DMS53 (cell line): ENCODE results near the gene MGRN1.

Experiments
- DNase-seq: peaks from one replicate; lab custom pipeline; 2025; lab: John Stamatoyannopoulos, UW

The MGRN1 gene

DNA sequence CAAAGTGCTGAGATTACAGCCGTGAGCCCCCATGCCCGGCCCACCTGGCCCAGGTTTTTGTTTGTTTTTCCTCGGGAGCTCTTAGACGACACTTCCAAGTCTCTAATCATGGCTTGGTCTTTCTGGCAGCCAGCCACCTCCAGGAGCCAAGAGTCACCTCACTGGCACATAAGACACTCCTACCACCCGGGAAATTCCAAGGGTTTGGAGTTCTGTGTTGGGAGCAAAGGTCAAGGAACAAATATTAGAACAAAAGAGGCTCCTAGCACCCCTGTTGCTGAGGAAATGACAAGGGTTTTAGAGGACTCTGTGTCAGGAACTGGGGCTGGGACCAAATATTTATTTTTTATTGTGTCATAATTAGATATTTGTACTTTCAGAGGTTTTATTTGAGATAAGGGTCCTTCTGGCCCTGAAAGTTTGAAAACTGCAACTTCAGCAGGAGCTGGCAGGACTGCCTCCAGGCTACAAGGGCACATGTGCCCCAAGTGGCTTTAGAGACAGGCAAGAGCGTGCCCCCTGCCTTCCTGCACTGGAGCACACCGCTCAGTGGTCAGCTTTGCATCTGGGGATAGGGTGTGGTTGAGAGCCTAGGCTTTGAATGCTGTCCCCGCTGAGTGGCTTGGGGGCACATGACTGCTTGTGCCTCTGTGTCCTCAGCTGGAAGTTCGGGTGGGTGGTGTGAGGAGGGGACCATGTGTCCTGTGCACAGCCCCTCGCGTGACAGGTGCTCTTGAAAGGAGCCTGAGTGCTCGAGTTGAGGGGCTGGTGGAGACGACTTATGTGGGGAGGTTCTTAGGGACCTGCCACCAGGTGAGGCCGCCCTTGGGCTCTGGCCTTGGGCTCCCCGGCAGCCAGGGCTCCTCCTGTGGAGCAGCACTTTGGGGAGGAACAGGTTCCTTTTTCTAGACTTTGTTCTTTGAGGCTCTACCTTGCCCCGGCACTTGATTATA, 29.7 kb downstream of the MGRN1 start:
- DNase-seq = no peak

GRCh38 chr16:4654964-4655590, 30.5 kb downstream of the MGRN1 start:
- no peak for DNase-seq

DNA sequence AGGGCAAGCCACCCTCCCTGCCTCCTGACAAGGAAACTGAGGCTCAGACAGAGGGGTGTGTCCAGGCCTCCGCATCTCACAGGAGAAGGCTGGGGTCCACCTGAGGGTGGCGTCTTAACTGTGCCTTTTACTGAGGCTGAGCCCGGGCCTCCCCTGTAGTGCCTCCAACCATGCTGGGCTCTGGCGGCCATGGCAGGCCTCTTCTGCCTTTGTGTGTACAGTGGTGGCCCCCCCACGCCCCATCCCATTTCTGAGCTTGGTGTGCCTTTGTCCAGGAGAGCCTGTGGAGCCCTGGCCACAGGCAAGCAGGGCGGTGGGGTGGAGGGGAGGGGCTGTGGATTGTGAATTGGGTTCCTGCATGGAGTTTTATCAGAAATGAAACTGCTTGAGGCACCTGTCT, 31.2 kb downstream of the MGRN1 start:
- no peak for DNase-seq

DNA sequence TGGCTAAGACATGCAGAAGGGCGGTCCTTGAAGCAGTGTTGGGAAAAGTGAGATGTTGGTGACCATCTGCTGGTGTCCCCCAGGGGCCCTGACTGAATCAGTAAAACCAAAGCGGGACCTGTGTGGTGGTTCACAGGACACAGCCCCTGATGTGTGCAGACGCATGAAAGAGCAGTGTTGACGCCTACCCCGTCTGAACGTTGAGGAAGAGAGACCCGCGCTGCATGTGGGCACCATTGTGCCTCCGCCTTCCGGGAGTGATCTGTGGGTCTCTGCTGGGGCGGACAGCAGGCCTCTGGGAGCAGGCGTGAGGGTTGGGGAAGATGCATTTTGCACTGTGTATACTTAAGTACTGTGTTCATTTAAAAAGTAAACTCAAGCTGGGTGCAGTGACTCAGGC, 31.6 kb downstream of the MGRN1 start:
- no peak for DNase-seq

DNA sequence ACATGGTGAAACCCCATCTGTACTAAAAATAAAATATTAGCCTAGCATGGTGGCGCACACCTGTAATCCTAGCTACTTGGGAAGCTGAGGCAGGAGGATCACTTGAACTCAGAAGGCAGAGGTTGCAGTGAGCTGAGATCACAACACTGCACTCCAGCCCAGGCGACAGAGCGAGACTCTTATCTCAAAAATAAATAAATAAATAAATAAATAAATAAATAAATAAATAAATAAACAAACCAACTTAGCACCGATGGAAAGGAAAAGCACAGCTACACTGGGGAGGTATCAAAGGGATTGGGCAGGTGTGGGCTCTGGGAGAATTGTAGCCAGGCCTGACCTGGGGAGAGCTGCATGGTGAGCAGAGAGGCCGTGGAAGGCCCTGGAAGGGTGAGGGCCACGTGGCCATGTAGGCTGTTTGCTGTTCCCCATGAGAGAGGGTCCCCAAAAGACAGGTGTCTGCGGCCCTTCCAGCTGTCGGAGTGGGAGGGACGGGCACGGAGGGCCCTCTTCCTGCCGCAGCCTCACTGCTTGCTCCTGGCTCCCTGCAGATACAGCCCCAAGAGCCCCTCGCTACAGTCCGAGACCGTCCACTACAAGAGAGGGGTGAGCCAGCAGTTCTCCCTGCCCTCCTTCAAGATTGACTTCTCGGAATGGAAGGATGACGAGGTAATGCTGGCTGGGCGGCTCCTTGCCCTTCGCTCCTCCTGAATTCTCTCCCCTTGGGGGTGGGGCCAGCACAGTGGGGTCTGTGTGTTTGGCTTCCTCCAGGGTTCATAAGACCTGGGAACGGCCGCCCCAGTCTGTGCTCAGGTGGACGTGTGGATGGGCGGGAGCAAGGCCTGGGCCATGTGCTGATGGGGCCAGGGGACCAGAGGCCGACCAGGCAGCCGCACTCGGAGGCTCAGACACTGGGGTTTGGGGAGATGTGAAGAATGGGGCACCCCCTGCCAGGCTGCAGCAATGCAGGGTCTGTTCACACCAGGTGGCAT, 32.4 kb downstream of the MGRN1 start:
- no peak for DNase-seq

- no peak for DNase-seq
These were observed 35.0 kb downstream of the MGRN1 start for GRCh38 chr16:4659363-4660353.

- DNase-seq = peak; percentile 34
These were observed 35.9 kb downstream of the MGRN1 start for GRCh38 chr16:4660454-4661007.

DNA sequence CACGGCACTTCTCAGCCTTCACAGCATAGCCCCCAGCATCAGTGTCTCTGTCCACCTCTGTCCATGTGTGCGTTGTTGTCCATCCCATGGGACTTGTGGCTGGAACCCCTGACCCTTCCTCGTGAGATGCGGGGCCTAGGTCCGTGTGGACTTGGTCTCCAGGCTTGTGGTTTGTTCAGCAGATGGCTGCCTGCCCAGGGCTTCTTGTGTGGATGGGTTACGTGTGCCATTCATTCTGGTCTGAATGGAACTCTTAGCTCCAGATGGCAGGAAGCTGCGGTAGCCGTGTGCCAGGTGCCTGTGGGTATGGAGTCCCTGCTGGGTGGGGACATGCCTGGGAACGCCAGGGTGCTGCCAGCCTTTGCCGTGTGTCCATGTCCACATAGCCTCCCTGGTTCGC, 37.0 kb downstream of the MGRN1 start:
- DNase-seq = no peak

DNA sequence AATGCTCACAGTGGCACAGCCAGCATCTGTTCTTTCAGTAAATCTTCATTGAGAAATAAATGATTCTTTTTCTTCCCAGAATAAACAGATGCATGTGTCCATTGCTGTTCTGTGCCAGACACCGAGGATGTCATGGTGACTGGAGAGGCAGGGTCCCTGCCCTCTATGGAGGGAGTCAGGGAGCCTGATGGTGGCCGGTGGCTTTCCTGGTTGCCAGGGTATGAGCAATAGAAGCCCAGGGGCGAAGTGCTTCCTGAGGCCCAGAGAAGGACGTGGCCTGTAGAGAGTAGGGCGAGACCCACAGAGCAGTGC, 38.8 kb downstream of the MGRN1 start:
- no peak for DNase-seq

GRCh38 chr16:4663777-4664465, 39.3 kb downstream of the MGRN1 start:
- DNase-seq = no peak

DNA sequence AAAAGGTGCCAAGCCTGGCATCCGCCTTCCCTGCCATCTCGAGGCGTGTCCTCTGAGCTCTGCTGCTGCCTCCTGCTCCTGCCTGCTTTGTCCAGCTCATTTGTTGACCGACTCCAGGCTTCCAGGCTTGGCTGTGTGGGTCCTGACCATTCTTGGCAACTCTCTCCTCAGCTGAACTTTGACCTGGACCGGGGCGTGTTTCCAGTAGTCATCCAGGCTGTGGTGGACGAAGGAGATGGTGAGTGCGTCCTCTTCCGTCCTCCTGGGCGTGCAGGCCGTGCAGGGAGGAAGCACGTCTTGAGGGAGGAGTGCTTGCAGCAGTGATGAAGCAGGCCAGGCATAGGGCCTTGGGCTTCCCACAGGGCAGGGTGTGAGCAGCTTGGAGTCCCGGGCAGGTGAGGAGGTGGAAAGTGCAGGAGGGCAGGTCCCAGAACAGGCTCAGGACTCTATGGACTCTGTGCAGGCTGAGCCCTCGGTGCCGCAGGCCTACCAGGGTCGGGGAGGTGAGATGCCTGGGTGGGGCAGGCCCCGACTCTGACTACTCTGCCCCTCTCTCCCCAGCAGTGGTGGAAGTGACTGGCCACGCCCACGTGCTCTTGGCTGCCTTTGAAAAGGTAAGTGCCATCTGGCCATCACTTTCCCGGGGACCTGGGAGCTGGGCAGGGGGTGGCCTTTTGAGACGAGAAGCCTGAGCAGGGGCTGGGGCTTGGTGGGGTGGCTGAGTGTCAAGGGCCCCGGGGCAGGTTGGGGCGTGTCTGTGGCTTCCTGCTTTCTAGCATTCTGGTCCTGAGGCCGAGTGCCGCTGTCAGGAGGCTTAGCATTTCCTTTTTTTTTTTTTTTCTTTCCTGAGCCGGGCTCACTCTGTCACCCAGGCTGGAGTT, 40.2 kb downstream of the MGRN1 start:
- DNase-seq = no peak

DNA sequence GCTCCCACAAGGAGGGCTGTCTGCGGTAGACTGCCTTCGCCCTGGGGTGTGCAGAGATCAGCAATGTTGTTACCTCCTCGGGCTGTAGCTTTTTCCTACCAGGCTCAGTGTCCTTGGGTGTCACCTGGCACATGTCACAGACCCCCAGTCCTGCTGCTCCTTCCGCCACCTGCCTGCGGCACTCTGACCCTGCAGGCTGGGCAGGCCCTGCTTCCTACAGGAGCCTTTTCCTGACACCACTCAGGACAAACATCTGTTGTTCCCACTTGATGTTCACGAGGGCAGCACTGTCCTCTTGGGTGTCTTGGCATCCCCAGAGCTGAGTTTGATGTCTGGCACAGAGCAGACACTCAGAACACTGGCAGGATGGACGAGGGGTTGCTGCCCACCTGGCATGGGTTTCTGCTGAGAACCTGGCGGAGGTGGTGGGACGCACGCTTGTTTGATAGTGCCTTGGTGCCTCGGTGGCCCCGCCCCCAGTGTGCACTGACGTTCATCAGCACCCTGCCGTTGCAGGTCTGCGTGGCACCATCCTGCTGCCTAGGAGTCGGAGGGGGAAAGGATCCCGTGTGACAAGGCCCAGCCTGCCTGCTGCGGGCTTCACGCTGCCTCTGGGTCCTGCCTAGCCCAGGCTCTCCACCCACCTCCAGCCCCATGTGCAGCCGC, 42.0 kb downstream of the MGRN1 start:
- DNase-seq = no peak

DNA sequence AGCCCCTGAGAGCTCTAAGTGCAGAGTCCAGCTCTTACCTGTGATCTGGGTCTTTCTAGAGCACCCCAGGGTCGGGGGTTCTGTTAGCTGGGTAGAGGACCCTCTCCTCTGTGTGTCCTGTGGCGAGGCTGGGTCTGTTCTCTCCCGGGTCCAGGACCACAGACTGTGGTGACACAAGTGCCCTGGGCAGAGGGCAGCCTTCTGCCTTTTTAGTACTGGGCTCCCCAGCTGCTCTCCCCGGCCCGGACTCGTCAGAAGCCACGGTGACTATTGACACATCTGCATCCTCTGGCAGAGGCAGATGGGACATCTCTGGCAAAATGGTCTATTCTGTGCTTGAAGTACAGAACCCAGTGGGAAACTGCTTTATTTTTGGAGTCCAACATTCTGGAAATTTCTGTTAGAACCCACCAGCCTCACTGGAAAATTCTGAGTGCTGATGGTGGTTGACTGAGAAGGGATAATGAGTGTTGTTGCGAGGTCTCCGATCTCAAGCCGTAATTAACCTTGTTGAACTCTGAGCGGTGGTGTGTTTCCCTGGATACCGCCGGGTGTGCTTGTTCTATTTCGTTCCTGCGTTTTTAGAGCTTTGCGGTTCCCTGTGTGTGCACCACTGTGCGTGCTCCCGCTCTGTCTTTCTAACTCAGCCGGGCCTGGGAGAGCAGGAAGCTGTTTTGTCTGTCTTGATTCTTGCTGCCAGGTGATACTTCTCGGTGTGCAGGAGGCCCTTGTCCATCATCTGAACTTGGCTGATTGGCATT, 42.8 kb downstream of the MGRN1 start:
- DNase-seq = no peak

GRCh38 chr16:4668313-4668960, 43.8 kb downstream of the MGRN1 start:
- DNase-seq = no peak

GRCh38 chr16:4673387-4674046, 48.9 kb downstream of the MGRN1 start:
- no peak for DNase-seq

DNA sequence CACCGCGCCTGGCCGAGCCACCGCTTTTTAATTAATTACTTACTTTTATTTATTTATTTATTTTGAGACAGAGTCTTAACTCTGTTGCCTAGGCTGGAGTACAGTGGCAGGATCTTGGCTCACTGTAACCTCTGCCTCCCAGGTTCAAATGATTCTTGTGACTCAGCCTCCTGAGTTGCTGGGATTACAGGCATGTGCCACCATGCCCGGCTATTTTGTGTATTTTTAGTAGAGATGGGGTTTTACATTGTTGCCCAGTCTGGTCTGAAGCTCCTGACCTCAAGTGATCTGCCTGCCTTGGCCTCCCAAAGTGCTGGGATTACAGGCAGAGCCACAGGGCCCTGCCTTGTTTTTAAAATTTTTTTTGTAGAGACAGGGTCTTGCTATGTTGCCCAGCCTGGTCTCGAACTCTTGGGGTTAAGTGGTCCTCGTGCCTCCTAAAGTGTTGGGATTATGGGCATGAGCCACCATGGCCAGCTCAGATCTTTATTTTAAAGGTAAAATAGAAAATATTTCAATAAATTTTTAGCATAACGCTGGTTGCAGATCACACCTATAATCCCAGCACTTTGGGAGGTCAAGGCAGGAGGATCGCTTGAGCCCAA, 50.4 kb downstream of the MGRN1 start:
- DNase-seq = no peak
